SJCRH30 (cell line): ENCODE data around the gene LRRC36. TPM values are rescaled to one million over a fixed set of nuclear protein-coding genes. Genes with fewer than 3 reads are reported as not detected.
A peak's percentile ranks its signal among the peaks of the same experiment; 100 is the strongest.

Source experiments
- DNase-seq, 2 experiments: peaks; one replicate each; pipeline ENCODE4 v3.0.0-alpha.2; 2015 to 2020
- H3K27ac ChIP-seq: fragments of 250-450 bp; sonication (Bioruptor Pico); 2 replicates; pipeline ENCODE4 v1.5.1; 2020; ENCODE audit warnings: mild to moderate bottlenecking, moderate library complexity
- H3K27me3 ChIP-seq: fragments of 250-450 bp; sonication (Bioruptor Pico); 2 replicates; pipeline ENCODE4 v1.5.1; 2020; ENCODE audit warnings: mild to moderate bottlenecking, moderate library complexity
- H3K36me3 ChIP-seq: fragments of 250-450 bp; sonication (Bioruptor Pico); 2 replicates; pipeline ENCODE4 v1.5.1; 2020; ENCODE audit warnings: mild to moderate bottlenecking, moderate library complexity
- H3K4me1 ChIP-seq: fragments of 250-450 bp; sonication (Bioruptor Pico); 2 replicates; pipeline ENCODE4 v1.5.1; 2020; ENCODE audit warnings: mild to moderate bottlenecking, moderate library complexity
- H3K4me3 ChIP-seq: fragments of 250-450 bp; sonication (Bioruptor Pico); 2 replicates; pipeline ENCODE4 v1.5.1; 2020; ENCODE audit warnings: mild to moderate bottlenecking, moderate library complexity
- H3K9me3 ChIP-seq: fragments of 250-450 bp; sonication (Bioruptor Pico); replicated peaks from 2 replicates; pipeline ENCODE4 v1.5.1; 2020; ENCODE audit warnings: mild to moderate bottlenecking, moderate library complexity
- total RNA-seq: library from RNA; depleted of rRNA; stranded (reverse); fragments of >200 nt; shearing (Covaris generic); gene quantifications from 2 replicates; pipeline ENCODE4 v1.2.3, GENCODE V29; 2014

Gene LRRC36
- total RNA-seq, 1 experiment from 2014 or later = not detected

- H3K4me1 ChIP-seq = peaks cover 13% of the 10 kb centered on the region
- H3K36me3 ChIP-seq = no peaks in the 10 kb centered on the region
- no peak overlapping the region for H3K27ac ChIP-seq
- peak; percentile 72 to 75 for DNase-seq
- no peaks in the 10 kb centered on the region for H3K9me3 ChIP-seq
- no peak overlapping the region for H3K4me3 ChIP-seq
- H3K27me3 ChIP-seq = 0 out of 2 replicates have a peak, but pooled peaks cover 4% of the 10 kb centered on the region
Measured at GRCh38 chr16:67284699-67285646, 41.6 kb upstream of the LRRC36 start.

DNA sequence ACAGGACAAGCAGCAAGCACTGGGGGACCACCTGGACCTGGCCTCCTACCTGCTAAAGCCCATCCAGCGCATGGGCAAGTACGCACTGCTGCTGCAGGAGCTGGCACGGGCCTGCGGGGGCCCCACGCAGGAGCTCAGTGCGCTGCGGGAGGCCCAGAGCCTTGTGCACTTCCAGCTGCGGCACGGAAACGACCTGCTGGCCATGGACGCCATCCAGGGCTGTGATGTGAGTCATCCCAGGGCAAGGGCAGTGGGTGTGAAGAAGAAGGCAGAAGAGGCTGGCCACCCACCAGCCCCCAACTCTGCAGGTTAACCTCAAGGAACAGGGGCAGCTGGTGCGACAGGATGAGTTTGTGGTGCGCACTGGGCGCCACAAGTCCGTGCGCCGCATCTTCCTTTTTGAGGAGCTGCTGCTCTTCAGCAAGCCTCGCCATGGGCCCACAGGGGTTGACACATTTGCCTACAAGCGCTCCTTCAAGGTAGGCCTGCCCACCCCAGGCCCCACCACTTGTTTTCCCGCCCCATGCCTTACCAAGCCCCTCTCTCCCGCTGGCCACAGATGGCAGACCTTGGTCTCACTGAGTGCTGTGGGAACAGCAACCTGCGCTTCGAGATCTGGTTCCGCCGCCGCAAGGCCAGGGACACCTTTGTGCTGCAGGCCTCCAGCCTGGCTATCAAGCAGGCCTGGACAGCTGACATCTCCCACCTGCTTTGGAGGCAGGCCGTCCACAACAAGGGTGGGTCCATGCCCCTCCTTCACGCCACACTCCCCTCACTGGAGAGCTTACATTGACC, 40.0 kb upstream of the LRRC36 start:
- H3K27me3 ChIP-seq = no peaks in the 10 kb centered on the region
- no peak for DNase-seq

GRCh38 chr16:67287960-67288359, 38.7 kb upstream of the LRRC36 start:
- peaks cover 17% of the 10 kb centered on the region for H3K4me1 ChIP-seq
- H3K4me3 ChIP-seq = no peak overlapping the region
- no peaks in the 10 kb centered on the region for H3K36me3 ChIP-seq
- H3K9me3 ChIP-seq = no peaks in the 10 kb centered on the region
- DNase-seq = no peak
- no peaks in the 10 kb centered on the region for H3K27me3 ChIP-seq
- H3K27ac ChIP-seq = no peak overlapping the region

More for the DNA sequence above, 40.0 kb upstream of the LRRC36 start:
- Histone ChIP-seq H3K9me3 (no peaks in the 10 kb centered on the region), H3K4me1 (peaks cover 17% of the 10 kb centered on the region), H3K36me3 (no peaks in the 10 kb centered on the region), H3K27ac (no peak overlapping the region), H3K4me3 (no peak overlapping the region)

- DNase-seq = no peak
- Histone ChIP-seq H3K36me3 (no peaks in the 10 kb centered on the region), H3K27ac (no peak overlapping the region), H3K4me1 (peaks cover 13% of the 10 kb centered on the region), H3K4me3 (no peak overlapping the region), H3K27me3 (no peaks in the 10 kb centered on the region), H3K9me3 (no peaks in the 10 kb centered on the region)
Measured at GRCh38 chr16:67291461-67291860, 35.2 kb upstream of the LRRC36 start.

DNA sequence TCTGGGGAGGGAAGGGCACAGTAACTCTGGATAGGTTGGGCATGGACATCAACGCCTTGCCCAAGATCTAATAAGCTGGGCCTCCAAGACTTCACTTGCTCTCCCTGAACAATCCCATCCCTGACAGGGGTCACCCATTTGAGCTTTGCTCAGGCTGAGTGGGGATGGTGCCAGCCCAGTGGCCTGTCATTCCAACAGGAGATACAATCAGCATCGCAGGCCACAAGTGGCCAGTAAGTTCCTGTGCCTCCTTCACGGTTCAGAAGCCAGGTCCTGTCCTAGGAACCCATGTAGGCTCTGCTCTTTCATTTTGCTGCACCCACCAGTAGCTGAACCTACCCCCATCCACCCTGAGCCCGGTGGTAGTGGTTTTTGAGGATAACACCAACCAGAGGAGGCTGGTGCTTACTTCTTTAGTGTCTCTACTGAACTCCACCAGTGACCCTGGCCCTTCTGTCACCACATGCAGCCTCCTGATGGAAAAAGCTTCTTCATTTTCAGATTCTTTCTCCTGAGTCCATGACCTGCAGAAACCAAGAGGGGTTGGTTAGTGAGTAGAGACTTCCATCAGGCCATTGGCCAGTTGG, 32.4 kb upstream of the LRRC36 start:
- no peaks in the 10 kb centered on the region for H3K9me3 ChIP-seq
- no peak for DNase-seq
- H3K4me1 ChIP-seq = peaks cover 24% of the 10 kb centered on the region
- no peaks in the 10 kb centered on the region for H3K36me3 ChIP-seq
- H3K27me3 ChIP-seq = no peaks in the 10 kb centered on the region
- no peak overlapping the region for H3K27ac ChIP-seq
- H3K4me3 ChIP-seq = no peak overlapping the region

- DNase-seq = no peak
- no peaks in the 10 kb centered on the region for H3K36me3 ChIP-seq
- peaks cover 18% of the 10 kb centered on the region for H3K4me1 ChIP-seq
- H3K27me3 ChIP-seq = no peaks in the 10 kb centered on the region
- no peak overlapping the region for H3K4me3 ChIP-seq
- H3K27ac ChIP-seq = no peak overlapping the region
- no peaks in the 10 kb centered on the region for H3K9me3 ChIP-seq
Measured at GRCh38 chr16:67294938-67295361, 31.7 kb upstream of the LRRC36 start.

- H3K27me3 ChIP-seq = no peaks in the 10 kb centered on the region
- DNase-seq = peak; percentile 43 to 73
- peaks cover 19% of the 10 kb centered on the region for H3K4me1 ChIP-seq
- H3K36me3 ChIP-seq = no peaks in the 10 kb centered on the region
- no peak overlapping the region for H3K4me3 ChIP-seq
- no peaks in the 10 kb centered on the region for H3K9me3 ChIP-seq
- no peak overlapping the region for H3K27ac ChIP-seq
Measured at GRCh38 chr16:67296420-67296819, 30.2 kb upstream of the LRRC36 start.

GRCh38 chr16:67298277-67298676, 28.3 kb upstream of the LRRC36 start:
- Histone ChIP-seq H3K36me3 (no peaks in the 10 kb centered on the region), H3K4me1 (peaks cover 23% of the 10 kb centered on the region)

GRCh38 chr16:67299269-67299668, 27.3 kb upstream of the LRRC36 start:
- no peak overlapping the region for H3K27ac ChIP-seq
- peaks cover 23% of the 10 kb centered on the region for H3K4me1 ChIP-seq
- H3K9me3 ChIP-seq = no peaks in the 10 kb centered on the region
- no peak overlapping the region for H3K4me3 ChIP-seq
- no peaks in the 10 kb centered on the region for H3K27me3 ChIP-seq
- H3K36me3 ChIP-seq = no peaks in the 10 kb centered on the region
- DNase-seq = no peak

More at GRCh38 chr16:67298277-67298676, 28.3 kb upstream of the LRRC36 start:
- DNase-seq = no peak
- H3K4me3 ChIP-seq = no peak overlapping the region
- H3K9me3 ChIP-seq = no peaks in the 10 kb centered on the region
- no peaks in the 10 kb centered on the region for H3K27me3 ChIP-seq
- no peak overlapping the region for H3K27ac ChIP-seq

- no peaks in the 10 kb centered on the region; the same call in 1 of the 2 replicates for H3K9me3 ChIP-seq
- H3K4me1 ChIP-seq = peaks cover 23% of the 10 kb centered on the region
- H3K36me3 ChIP-seq = no peaks in the 10 kb centered on the region
- H3K27me3 ChIP-seq = no peaks in the 10 kb centered on the region
- H3K27ac ChIP-seq = no peak overlapping the region
- DNase-seq = peak in 1 of 2 experiments; percentile 29
- no peak overlapping the region for H3K4me3 ChIP-seq
Measured at GRCh38 chr16:67301080-67301782, 25.4 kb upstream of the LRRC36 start.

DNA sequence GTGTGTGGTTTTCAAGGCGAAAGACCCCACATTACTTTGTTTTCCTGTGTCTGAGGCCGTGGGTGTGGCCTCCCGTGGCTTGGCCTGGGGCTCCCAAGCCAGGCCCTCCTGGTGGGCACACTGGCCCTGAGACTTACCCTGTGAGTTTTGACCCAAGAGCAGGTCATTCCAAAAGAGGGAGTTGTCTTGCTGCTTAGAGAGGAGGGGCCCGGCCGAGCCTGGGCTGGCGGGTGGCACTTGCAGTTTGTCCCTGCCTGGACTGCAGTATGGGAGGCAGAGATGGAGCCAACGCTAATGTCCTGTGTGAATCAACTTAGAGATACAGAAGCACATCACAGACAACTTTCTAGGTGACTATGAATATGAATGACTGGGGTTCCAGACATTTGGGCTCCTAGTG, 24.5 kb upstream of the LRRC36 start:
- H3K27me3 ChIP-seq = no peaks in the 10 kb centered on the region
- DNase-seq = no peak

DNA sequence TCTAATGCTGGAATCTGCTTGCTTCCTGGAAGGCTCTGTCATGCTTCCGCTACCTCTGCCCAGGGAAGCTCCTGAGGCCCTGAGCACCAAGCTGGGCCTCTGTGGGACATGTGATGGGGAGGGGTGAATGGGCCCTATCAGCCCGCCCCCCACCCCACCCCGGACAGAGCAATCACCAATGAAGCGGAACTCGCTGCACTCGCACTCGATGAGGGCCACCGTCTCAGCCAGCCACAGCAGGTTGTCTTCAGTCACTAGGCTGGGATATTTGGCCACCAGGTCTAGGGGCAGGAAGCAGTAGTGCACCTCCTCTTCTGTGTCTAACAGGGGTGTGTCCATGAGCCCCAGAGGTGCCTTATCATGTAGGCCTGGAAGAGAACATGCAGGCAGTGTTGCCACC, 23.6 kb upstream of the LRRC36 start:
- H3K9me3 ChIP-seq = no peaks in the 10 kb centered on the region; the same call in 1 of the 2 replicates
- H3K36me3 ChIP-seq = no peaks in the 10 kb centered on the region

More for the DNA sequence above, 24.5 kb upstream of the LRRC36 start:
- no peaks in the 10 kb centered on the region; the same call in 1 of the 2 replicates for H3K9me3 ChIP-seq
- no peak overlapping the region for H3K27ac ChIP-seq
- H3K36me3 ChIP-seq = no peaks in the 10 kb centered on the region
- peaks cover 14% of the 10 kb centered on the region for H3K4me1 ChIP-seq
- H3K4me3 ChIP-seq = no peak overlapping the region

GRCh38 chr16:67304020-67304419, 22.6 kb upstream of the LRRC36 start:
- no peaks in the 10 kb centered on the region for H3K36me3 ChIP-seq
- H3K9me3 ChIP-seq = no peaks in the 10 kb centered on the region; the same call in 1 of the 2 replicates
- no peaks in the 10 kb centered on the region for H3K27me3 ChIP-seq
- DNase-seq = no peak
- peaks cover 9% of the 10 kb centered on the region; the same call in 1 of the 2 replicates for H3K4me1 ChIP-seq
- H3K4me3 ChIP-seq = no peak overlapping the region
- H3K27ac ChIP-seq = no peak overlapping the region

More for the DNA sequence above, 23.6 kb upstream of the LRRC36 start:
- DNase-seq = no peak
- H3K4me1 ChIP-seq = peaks cover 9% of the 10 kb centered on the region; the same call in 1 of the 2 replicates
- H3K27ac ChIP-seq = no peak overlapping the region
- H3K4me3 ChIP-seq = no peak overlapping the region
- no peaks in the 10 kb centered on the region for H3K27me3 ChIP-seq
